ENCODE results near the gene PTCSC3.

Gene PTCSC3

DNA sequence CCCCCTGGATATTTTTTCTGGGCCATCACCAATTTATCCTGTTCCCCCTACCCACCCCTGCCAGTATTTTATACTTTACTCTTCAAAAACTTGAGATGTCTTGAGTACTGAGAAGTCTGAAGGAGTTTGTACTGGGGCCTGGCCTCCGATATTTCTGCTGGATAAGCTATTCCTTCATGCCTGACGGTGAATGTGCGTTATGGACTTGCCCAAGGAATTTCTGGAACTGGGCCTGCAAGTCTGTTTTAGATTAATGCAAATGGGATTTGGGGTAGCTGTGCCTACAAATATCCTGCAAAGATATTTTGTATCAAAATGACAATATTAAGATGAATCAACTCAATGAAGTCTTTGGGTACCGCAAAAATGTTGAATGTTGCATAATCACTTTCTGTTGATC is at the start of gene PTCSC3:
Gene PTCSC3, minus strand, starts transcription at position 199 of the 400 bp plus-strand sequence.
- DNase-seq: no peak
- intact Hi-C loops (cut with DNase I): no loop called here

- no peak for DNase-seq
- intact Hi-C loops (cut with DNase I): no loop called here
Measured at GRCh38 chr14:36226164-36226563, 49.6 kb upstream of the PTCSC3 start.

GRCh38 chr14:36224176-36224575 is 47.7 kb upstream of the PTCSC3 start:
- no peak for DNase-seq
- intact Hi-C loops (cut with DNase I): no loop called here

DNA sequence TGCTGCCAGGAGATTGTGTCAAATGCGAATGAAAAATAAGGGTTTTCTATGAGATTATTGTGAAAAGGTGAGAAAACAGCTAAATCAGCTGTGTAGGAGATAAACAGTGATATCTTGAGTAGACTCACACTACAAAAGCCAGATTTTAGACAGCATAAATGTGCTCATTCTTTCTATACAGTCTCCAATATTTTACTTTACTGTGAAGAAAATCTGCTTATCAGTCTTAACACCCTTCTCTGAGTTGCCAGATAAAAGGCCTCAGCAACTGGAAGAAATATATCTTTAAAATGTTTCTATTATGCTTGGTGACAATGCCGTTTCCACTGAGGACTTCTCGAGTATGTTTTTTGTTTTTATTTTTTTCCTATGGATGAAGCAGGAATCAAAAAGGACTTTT is 47.0 kb upstream of the PTCSC3 start:
- intact Hi-C loops (cut with DNase I): no loop called here
- no peak for DNase-seq

DNA sequence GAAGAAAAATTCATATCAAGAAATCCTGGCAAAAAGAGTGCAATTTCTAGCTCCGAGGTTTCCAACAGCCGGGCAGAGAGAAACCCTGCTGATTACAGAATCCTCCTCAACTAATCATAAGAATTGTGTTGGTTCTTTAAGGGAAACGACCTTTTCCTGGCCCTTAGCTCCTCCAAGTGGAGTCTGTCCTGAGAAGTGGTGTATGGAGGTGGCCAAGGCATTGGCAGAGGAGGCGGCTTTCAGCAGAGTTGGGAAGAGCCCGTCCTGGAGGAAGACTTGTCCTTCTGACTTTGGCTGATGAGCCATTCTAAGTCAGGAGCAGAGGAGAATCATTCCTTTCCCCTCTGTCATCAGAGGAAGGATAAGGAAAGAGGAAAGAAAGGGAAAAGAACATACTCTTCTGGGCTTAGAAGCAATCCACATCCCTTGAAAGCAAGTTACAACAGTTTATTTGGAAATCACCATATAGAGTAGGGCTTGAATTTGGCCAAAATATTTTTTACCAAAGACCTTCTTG is 46.5 kb upstream of the PTCSC3 start:
- DNase-seq: no peak
- intact Hi-C loops (cut with DNase I): no loop called here

- DNase-seq: no peak
- intact Hi-C loops (cut with DNase I): no loop called here
Measured at GRCh38 chr14:36222337-36222736, 45.8 kb upstream of the PTCSC3 start.

- intact Hi-C loops (cut with DNase I): no loop called here
- DNase-seq: no peak
Measured at GRCh38 chr14:36221112-36221511, 44.6 kb upstream of the PTCSC3 start.

GRCh38 chr14:36217732-36218131 is 41.2 kb upstream of the PTCSC3 start:
- DNase-seq: no peak
- intact Hi-C loops (cut with DNase I): no loop called here

DNA sequence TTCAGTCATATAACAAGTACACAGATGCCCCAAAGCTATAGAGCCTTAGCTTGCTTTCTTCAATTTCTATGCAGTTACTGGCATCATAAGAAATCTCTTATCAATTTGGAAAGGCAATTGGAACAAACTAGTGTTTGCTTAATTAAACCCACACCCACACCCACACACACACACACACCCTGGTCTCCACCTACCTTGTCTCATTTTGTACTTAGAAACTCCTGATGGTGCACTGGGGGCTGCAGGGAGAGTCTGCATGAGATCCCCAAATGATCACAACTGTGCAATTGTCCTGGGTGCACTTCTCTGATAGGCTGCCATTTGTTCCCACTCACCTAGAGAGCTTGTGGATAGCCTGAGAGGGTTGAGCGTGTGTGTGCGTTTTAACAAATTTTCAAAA is 40.5 kb upstream of the PTCSC3 start:
- DNase-seq: no peak
- intact Hi-C loops (cut with DNase I): no loop called here

DNA sequence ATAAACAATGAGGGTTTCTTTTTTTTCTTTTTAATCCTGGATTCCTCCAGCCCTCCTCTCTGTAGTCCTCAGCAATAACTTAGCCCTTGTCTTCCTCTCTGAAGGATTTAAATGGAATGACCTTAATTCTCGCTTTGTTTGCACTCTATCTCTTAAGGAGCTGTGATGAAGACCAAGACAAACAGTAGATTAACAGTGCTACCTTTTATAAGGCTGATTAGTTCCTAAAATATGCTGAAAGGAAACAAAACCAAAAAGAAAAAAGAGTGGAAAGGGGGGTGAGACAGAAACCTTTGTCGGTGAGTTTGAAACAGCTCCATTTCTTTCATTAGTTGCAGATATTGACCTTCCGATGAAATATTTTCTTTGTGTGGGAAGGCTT is 38.7 kb upstream of the PTCSC3 start:
- DNase-seq: no peak
- intact Hi-C loops (cut with DNase I): no loop called here

DNA sequence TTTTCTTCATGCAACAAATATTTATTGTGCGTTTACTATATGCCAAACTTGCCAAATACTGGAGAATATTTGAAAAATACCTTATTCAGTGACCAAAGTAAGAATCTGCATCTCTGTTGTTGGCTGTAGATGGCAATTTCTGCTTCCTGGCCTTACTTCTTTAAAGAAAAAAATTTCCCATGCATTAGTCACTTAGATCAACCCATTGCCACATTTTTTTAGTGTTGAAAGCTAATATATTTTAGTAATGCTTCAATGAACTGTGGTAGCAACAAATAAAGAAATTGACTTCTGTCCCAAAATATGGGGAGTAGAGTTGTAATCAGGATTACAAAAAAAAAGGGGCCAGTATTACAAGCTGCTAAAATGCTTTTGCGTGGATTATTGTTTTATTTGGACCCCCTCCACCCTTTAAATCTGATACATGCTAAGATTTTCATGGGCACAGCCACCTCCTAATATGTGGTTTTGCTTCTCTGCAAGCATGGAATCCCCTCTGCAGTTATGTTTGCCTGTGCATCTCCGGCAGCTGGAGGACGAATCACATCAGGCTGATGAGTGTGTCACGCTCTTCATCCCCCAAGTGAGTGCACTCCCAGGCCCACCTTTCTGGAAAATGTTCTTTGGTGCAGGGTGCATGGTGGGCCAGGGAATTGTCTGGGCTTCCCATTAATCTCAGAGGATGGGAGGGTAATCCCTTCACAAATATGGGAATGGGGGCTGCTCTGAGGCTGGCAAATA is 38.1 kb upstream of the PTCSC3 start:
- intact Hi-C loops (cut with DNase I): no loop called here
- DNase-seq: no peak

DNA sequence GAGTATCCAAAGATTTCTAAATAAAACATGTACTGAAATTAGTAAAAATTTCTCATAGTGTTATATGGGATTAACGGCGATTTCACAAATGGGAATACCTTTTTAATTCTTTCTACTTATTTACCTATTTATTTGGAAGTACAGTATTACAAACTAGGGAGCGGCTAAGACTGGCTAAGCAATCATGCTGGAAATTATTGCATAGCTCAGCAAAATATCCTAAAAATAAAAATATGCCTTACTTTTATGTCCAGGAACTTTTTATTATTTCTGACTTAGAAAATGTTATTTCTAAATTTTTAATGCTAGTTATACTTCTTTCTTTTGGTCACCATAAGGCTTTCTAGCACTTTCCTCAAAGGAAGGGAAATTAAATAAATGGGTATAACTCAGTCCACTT is 36.5 kb upstream of the PTCSC3 start:
- no peak for DNase-seq
- intact Hi-C loops (cut with DNase I): no loop called here

DNA sequence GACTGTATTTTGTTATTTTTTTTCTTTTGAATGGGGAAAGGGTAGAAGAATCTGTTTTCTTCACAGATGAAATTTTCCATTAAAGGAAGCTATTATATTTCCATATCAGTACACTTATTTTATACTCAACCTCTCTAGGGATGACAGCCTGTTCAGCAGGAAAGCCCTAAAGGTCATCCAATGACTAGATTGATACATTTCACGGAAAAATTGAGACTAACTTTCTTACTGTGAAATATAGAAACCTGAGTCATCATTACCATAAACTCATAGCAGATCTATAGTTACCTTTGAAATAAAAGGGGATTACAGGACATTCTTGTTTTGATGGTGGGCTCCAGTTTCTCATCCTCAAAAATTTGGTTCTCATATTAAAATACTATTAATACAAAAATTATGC is 36.1 kb upstream of the PTCSC3 start:
- intact Hi-C loops (cut with DNase I): no loop called here
- DNase-seq: no peak

DNA sequence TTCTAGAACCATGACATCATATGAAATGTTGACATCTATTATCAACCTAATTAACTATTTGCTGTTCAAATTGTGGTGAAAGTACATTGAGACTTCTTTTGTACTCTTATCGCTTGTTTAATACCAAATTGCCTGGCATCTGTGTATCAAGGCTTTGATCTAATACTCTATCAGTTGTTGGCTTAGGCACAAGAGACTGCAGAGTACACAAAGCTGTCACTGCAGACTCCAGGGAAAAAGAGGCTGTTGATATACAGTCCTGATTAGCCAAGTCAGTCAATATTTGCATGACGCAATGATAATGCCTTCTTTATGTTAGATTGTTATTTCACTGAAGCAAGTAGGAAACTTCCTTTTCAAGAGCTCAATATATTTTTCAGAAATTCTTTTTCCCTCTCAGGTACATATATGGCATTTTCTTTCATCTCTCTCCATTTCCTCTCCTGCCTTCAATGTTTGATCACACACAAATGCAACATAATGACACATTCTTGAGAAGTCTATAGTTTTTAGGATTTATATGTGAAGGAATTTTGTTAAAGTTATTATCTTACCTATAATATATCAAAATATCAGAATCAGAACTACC is 32.3 kb upstream of the PTCSC3 start:
- intact Hi-C loops (cut with DNase I): no loop called here
- DNase-seq: no peak

GRCh38 chr14:36207500-36207899 is 31.0 kb upstream of the PTCSC3 start:
- intact Hi-C loops (cut with DNase I): loop anchor here (1.0 kb wide), 1 partner anchor 167 kb away; no protein-coding TSS in a partner anchor
- no peak for DNase-seq

- intact Hi-C loops (cut with DNase I): no loop called here
Measured at GRCh38 chr14:36204461-36205073, 28.0 kb upstream of the PTCSC3 start.

DNA sequence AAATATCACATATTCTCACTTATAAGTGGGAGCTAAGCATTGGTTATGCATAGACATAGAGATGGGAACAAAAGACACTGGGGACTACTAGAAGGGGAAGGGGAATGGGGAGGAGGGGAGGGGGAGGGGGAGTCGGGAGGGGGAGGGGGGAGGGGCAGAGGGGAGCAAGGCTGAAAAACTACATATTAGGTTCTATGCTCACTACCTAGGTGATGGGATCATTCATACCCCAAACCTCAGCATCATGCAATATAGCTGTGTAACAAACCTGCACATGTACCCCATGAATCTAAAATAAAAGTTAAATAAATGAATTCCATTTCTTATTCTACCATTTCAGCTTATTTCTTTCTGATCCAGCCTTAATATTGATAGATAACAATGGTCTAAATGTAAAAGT is 21.9 kb upstream of the PTCSC3 start:
- no peak for DNase-seq
- intact Hi-C loops (cut with DNase I): no loop called here

More at GRCh38 chr14:36204461-36205073, 28.0 kb upstream of the PTCSC3 start:
- DNase-seq: no peak

- DNase-seq: no peak
- intact Hi-C loops (cut with DNase I): no loop called here
Measured at GRCh38 chr14:36194663-36195062, 18.1 kb upstream of the PTCSC3 start.

DNA sequence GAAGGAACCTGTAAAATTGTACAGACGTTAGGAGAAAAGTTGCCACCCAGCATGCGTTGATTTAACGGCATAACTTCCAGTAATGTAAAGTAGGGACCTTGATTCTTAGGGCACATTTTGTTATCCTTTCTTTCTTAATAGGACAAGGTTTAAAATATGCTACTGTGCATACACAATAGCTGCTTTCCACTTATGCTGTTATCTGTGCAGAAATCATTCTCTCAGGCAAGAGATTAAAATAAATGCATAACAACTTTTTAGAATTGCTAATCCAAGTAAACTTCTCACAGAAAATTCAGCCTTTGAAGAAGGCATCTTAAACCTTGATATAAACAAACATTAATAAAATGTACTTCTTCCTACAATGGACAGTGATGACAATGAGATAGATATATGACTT is 16.0 kb upstream of the PTCSC3 start:
- no peak for DNase-seq
- intact Hi-C loops (cut with DNase I): no loop called here

DNA sequence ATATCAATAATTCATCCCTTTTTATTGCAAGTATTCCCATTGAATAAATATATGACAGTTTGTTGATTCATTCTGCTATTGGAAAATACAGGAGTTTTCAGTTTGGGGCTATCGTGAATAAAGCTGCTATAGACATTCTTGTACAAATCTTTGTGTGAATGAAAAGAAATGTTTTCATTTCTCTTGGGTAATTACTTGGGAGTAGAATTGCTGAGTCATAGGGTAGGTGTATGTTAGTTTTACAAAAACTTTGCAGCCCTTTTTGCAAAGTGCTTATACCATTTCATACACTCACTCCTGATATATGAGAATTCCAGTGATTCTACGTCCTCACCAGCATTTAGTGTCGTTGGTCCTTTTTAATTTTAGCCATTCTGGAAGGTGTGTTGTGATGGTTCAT is 6.9 kb upstream of the PTCSC3 start:
- DNase-seq: no peak
- intact Hi-C loops (cut with DNase I): no loop called here

- intact Hi-C loops (cut with DNase I): no loop called here
- no peak for DNase-seq
Measured at GRCh38 chr14:36181417-36181816, 4.9 kb upstream of the PTCSC3 start.

- intact Hi-C loops (cut with DNase I): no loop called here
- no peak for DNase-seq
Measured at GRCh38 chr14:36177489-36177888, 967 bp upstream of the PTCSC3 start.

Measured in posterior cingulate gyrus (tissue), 11 donors.